GM11168 (cell line): Measurements from ENCODE around the gene PRR15L.

Source experiments
- in situ Hi-C: fragments of 300-500 bp; cut with MboI; formaldehyde crosslinking; loops from one replicate; pipeline ENCODE4 v1.12.0; 2022; ENCODE audit warnings: low sequenced_read_pairs; ENCODE audit not compliant: unreplicated experiment

The PRR15L gene

DNA sequence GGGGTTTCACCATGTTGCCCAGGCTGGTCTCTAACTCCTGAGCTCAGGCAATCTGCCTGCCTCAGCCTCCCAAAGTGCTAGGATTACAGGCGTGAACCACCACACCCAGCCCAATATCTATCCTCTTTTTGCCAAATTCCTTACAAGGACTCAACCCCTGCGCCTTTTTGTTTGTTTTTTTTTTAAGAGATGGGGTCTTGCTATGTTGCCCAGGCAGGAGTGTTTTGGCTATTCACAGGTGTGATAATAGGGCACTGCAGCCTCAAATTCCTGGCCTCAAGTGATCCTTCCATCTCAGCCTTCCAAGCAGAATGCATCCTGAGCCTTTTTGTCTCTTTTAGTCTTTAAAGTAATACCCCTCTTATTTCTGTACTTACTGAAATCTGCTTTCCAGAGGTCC lies 44.6 kb downstream of the PRR15L start:
- in situ Hi-C loops, result no loop called here

DNA sequence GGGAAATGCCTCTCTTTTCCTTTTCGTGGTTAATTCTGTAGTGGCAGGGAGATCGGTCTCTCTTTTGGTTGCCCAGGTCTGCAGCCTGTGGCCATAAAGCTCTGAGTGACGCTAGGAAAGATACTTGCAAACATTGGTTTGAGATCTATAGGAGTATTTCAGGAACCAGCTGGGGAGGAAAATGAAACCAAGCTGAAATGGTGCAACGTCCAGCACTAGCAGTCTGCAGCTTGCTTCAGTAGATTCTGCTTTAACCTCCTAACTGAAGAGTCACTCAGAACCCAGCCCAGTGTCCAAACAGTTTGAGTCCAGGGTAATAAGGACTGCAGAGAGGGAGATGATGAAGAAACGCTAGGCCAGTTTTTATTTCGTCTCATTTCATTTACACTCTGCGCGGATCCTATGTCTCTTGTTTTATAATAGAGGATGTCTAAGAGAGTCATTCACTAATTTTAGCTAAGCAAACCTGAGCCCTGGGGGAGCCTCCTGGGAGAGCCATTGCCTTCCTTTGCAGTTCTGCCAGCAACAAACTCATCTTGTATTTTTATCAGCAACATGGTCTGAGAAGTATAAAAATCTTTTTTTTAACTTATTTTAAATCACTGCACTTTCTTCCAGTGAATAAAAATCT lies 49.6 kb downstream of the PRR15L start:
- in situ Hi-C loops, result no loop called here

DNA sequence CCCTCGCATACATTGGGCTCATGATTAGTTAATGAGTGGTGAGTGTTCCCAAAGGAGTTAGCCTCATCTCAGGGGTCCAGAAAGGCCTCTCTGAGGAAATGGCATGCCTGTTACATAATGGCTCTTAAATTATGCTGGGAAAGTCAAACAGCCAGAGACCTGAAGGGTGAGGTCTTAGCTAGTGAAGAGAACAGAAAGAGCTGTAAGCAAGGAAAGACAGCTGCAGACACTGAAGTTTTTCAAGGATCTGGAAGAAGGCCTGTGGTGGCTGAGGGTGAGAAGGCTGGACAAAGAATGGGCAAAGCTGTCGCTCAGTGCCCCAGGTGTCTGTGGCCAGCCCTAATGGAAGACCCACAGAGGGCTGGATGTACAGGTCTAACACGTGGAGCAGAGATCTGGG lies 51.2 kb downstream of the PRR15L start:
- in situ Hi-C loops, result no loop called here

DNA sequence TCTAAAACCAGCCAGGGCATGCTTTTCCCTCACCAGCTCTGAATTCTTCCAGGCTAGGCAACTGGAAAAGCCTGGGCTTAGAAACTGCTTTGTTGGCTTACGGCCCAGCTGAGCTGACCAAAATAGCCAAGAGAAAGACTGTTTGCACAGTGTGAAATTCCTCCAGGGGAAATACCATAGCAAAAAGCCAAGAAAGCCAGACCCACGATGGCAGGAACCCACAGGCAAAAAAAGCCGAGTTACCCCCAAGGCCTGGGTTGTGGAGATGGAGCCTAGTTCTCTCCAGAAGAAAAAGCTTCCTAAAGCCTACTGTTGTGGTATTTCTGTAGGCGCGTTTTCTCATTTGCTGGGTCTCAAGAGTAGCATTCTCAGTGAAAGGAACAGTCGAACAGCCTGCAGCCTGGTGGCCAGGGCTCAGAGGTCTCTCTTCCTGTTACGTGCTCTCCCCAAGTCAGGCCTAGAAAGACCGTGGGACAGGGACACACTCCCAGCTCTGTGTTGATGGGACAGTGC lies 52.4 kb downstream of the PRR15L start:
- in situ Hi-C loops, result no loop called here

DNA sequence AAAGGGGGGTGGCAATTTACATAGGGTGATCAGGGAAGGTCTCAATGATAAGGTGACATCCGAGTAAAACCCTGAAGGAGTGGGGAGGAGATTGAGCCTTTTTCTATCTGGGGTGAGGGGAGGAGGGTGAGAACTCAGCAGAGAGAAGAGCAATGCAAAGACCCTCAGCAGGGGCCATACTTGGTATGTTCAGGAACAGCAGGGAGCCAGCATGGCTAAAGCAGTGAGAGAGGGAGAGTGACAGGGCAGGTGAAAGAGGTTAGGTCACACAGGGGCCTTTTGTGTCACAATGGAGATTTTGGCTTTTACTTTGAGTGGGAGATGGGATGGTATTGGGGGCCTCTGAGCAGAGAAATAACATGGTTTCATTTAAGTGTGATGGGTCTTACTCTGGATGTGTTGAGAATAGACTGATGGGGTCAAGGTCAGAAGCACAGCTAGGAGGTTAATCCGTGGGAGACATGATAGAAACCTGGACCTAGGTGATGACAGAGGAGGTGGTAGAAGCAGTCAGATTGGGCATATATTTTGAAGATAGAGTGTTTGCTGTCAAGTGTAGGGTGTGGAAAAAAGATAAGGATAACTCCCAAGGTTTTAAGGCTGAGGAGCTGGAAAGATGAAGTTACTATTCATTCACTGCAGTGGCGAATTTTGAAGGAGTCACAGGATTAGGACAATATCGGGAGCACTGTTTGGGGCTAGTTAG lies 55.5 kb downstream of the PRR15L start:
- in situ Hi-C loops, result no loop called here
